DND-41 (cell line): ENCODE measurements around the gene ERO1A.

Experiments
- CTCF ChIP-seq: IDR thresholded peaks from 2 replicates; pipeline ENCODE4 v1.5.1; 2012; ENCODE audit warnings: borderline replicate concordance, low read length, moderate library complexity, mild to moderate bottlenecking; ENCODE audit not compliant: poor library complexity, severe bottlenecking; ENCODE audit errors: extremely low read depth
- EZH2 ChIP-seq: IDR thresholded peaks from 3 replicates; pipeline ENCODE4 v1.6.1; 2012; ENCODE audit warnings: borderline replicate concordance, low read depth, mild to moderate bottlenecking, moderate library complexity, low read length, inconsistent platforms; ENCODE audit not compliant: severe bottlenecking

GRCh38 chr14:52716155-52716554 lies 20.8 kb upstream of the ERO1A start:
- TF ChIP-seq CTCF (no peak), EZH2 (no peak)
